Adrenal gland (tissue), 12 donors: ENCODE measurements around the gene BATF. TPM values are rescaled to one million over a fixed set of nuclear protein-coding genes. Genes with fewer than 3 reads are reported as not detected.

Experiments
- DNase-seq, 7 donors: peaks; one replicate each; pipeline ENCODE4 v3.0.0-alpha.2; 2019 to 2020
- H3K27ac ChIP-seq, 5 donors: fragments of 200-600 bp; sonication (generic) in 4 of 5; 1 replicate in 3 of 5; 2 replicates in 2 of 5; pipeline versions ENCODE4 v1.5.1 to v1.8.0; 2016 to 2020; ENCODE audit warnings: mild to moderate bottlenecking in 1 of 5
- H3K27me3 ChIP-seq: fragments of 200-600 bp; 2 replicates; pipeline ENCODE4 v1.8.0; 2021
- H3K36me3 ChIP-seq, 2 donors: fragments of 200-600 bp; replicated peaks in 1 of 2; 1 replicate in 1 of 2; 2 replicates in 1 of 2; pipeline versions ENCODE4 v1.5.1 to v1.8.0; 2018 to 2022
- H3K4me1 ChIP-seq, 2 donors: fragments of 200-600 bp; replicated peaks in 1 of 2; 1 replicate in 1 of 2; 2 replicates in 1 of 2; pipeline versions ENCODE4 v1.5.1 to v1.8.0; 2018 to 2021
- H3K4me3 ChIP-seq, 4 donors: fragments of 200-600 bp; sonication (generic) in 3 of 4; one replicate each; pipeline ENCODE4 v1.5.1; 2016 to 2018
- H3K9me3 ChIP-seq, 3 donors: fragments of 200-600 bp; sonication (generic) in 1 of 3; replicated peaks in 1 of 3; 1 replicate in 2 of 3; 2 replicates in 1 of 3; pipeline versions ENCODE4 v1.5.1 to v1.8.0; 2016 to 2021
- CTCF ChIP-seq, 6 experiments: fragments of 450-650 bp in 4 of 6; fragments of 200-600 bp in 2 of 6; sonication (generic) in 1 of 6; IDR thresholded peaks; 1 replicate in 5 of 6; 2 replicates in 1 of 6; pipeline versions ENCODE4 v1.5.1 to v1.8.0; 2016 to 2021; ENCODE audit warnings: antibody characterized with exemption in 6 of 6, mild to moderate bottlenecking in 2 of 6, moderate library complexity in 1 of 6
- POLR2A ChIP-seq, 2 donors: fragments of 450-650 bp; IDR thresholded peaks; one replicate each; pipeline ENCODE4 v1.6.1; 2017; ENCODE audit warnings: antibody characterized with exemption in 2 of 2, mild to moderate bottlenecking in 2 of 2, moderate library complexity in 1 of 2
- WGBS, 4 donors: extraction: QIAGEN DNeasy Blood & Tissue Kit in 2 of 4; methylation state at CpG; one replicate each; pipeline versions ENCODE4 v1.1.5 to v1.1.7; 2013 to 2017; 5-methylcytosine and 5-hydroxymethylcytosine counted together
- intact Hi-C, 2 donors: fragments of 100-400 bp; cut with DNase I; formaldehyde crosslinking; loops; one replicate each; pipeline versions ENCODE4 v1.14.1 to v1.15.0; 2022 to 2023
- polyA plus RNA-seq, 3 donors: library from polyadenylated mRNA; stranded (reverse); fragments of 200-250 nt in 2 of 3; fragments of 350-450 nt in 1 of 3; fragmentation: Illumina TruSeq in 1 of 3; extraction: RNeasy Lipid Tissue Mini Kit (QIAGEN cat#74804) in 1 of 3; gene quantifications; one replicate each; pipeline ENCODE4 v1.2.3, GENCODE V29; 2013 to 2014
- total RNA-seq, 9 donors: library from RNA; depleted of rRNA in 4 of 9; stranded (reverse); fragments of >200 nt in 4 of 9; fragments of 120-200 nt in 1 of 9; fragmentation: NEBNext Ultra II Directional in 1 of 9; extraction: Animal tissue kit (Norgen Biotek cat#: 25700) in 1 of 9; gene quantifications; one replicate each; pipeline versions ENCODE4 v1.1.0 to v1.2.4, GENCODE V29; 2013 to 2023
- donor health status: healthy with polysubstance abuse.
- donor health status: Bipolar disorder and iron deficiency.
- donor health status: DM: yes; HTN: yes; CAD: no.
- donor health status: DM: no; HTN: no; CAD: no.
- donor health status: DM: no; HTN: no; CAD: no.
- donor health status: DM: yes; HTN: yes; CAD: no.

The BATF gene
- total and polyA plus RNA-seq, 12 donors = 0.64 to 11.4 (median 2.8) TPM

- WGBS, 4 donors = 94 to 97% (median 95%) methylated on average over 5 to 6 of the region's 6 CpGs
- no peaks in the 10 kb centered on the region for H3K9me3 ChIP-seq
- no peak for DNase-seq
- H3K4me3 ChIP-seq = no peak overlapping the region
- no peaks in the 10 kb centered on the region for H3K36me3 ChIP-seq
- intact Hi-C loops = no loop called here
- TF ChIP-seq CTCF (IDR thresholded peaks at IDR 0.05) (no peak), POLR2A (IDR thresholded peaks at IDR 0.05) (no peak)
- no peak overlapping the region for H3K27ac ChIP-seq
- no peaks in the 10 kb centered on the region for H3K27me3 ChIP-seq
- no peaks in the 10 kb centered on the region for H3K4me1 ChIP-seq
Measured at GRCh38 chr14:75553157-75553556, 30.9 kb downstream of the BATF start.

- no peak overlapping the region for H3K4me3 ChIP-seq
- DNase-seq = no peak
- TF ChIP-seq POLR2A (IDR thresholded peaks at IDR 0.05) (no peak), CTCF (IDR thresholded peaks at IDR 0.05) (no peak)
- H3K27me3 ChIP-seq = no peaks in the 10 kb centered on the region
- intact Hi-C loops = no loop called here
- no peaks in the 10 kb centered on the region for H3K36me3 ChIP-seq
- WGBS, 4 donors = 54 to 64% (median 57%) methylated on average over 4 of the region's 4 CpGs
- H3K4me1 ChIP-seq = no peaks in the 10 kb centered on the region
- H3K9me3 ChIP-seq = no peaks in the 10 kb centered on the region
- H3K27ac ChIP-seq = no peak overlapping the region
Measured at GRCh38 chr14:75553761-75554364, 31.6 kb downstream of the BATF start.

GRCh38 chr14:75554482-75554881, 32.2 kb downstream of the BATF start:
- Histone ChIP-seq H3K9me3 (no peaks in the 10 kb centered on the region), H3K27ac (no peak overlapping the region), H3K27me3 (no peaks in the 10 kb centered on the region), H3K4me1 (no peaks in the 10 kb centered on the region), H3K4me3 (no peak overlapping the region), H3K36me3 (no peaks in the 10 kb centered on the region)
- WGBS, 4 donors = 44 to 50% (median 47%) methylated on average over 2 of the region's 2 CpGs
- DNase-seq = no peak
- intact Hi-C loops = no loop called here
- TF ChIP-seq POLR2A (IDR thresholded peaks at IDR 0.05) = no peak
- TF ChIP-seq CTCF (IDR thresholded peaks at IDR 0.05) = no peak

GRCh38 chr14:75558440-75558839, 36.2 kb downstream of the BATF start:
- TF ChIP-seq POLR2A (IDR thresholded peaks at IDR 0.05) (no peak), CTCF (IDR thresholded peaks at IDR 0.05) (no peak)
- no peaks in the 10 kb centered on the region for H3K36me3 ChIP-seq
- intact Hi-C loops = no loop called here
- no peak for DNase-seq
- peaks cover 0 to 13% of the 10 kb centered on the region in 2 donors for H3K4me1 ChIP-seq
- no peaks in the 10 kb centered on the region for H3K9me3 ChIP-seq
- no peak overlapping the region for H3K4me3 ChIP-seq
- no peaks in the 10 kb centered on the region for H3K27me3 ChIP-seq
- H3K27ac ChIP-seq = no peak overlapping the region
- WGBS, 4 donors = 72 to 85% (median 80%) methylated on average over 5 of the region's 5 CpGs
